H1 (cell line): Measurements from ENCODE around the gene COL27A1. TPM values are rescaled to one million over a fixed set of nuclear protein-coding genes. Genes with fewer than 3 reads are reported as not detected.

Experiments used
- CHD7 ChIP-seq: fragments of 300-600 bp; sonication (generic); IDR thresholded peaks from 2 replicates; pipeline ENCODE4 v1.7.1; 2012; ENCODE audit warnings: low read length, moderate library complexity, mild to moderate bottlenecking, inconsistent platforms; ENCODE audit not compliant: insufficient replicate concordance
- POU5F1 ChIP-seq: IDR thresholded peaks from 2 replicates; pipeline ENCODE4 v1.6.1; 2011; ENCODE audit warnings: low read depth, mild to moderate bottlenecking, low read length, moderate library complexity
- polyA plus RNA-seq, 7 experiments: library from polyadenylated mRNA; depleted of rRNA in 3 of 7; stranded (reverse) in 5 of 7; unstranded in 2 of 7; fragments of >200 nt in 5 of 7; fragments of 200-250 nt in 2 of 7; gene quantifications; 1 replicate in 5 of 7; 2 replicates in 1 of 7; 4 replicates in 1 of 7; pipeline versions ENCODE4 v1.2.1 to v1.2.3, GENCODE V29; 2011 to 2013; ENCODE audit warnings: missing spikeins in 2 of 7, mixed read lengths in 2 of 7
- total RNA-seq: library from RNA; stranded (reverse); fragmentation: NEBNext Ultra II Directional; extraction: Animal tissue kit (Norgen Biotek cat#: 25700); gene quantifications from 2 replicates; pipeline ENCODE4 v1.2.1, GENCODE V29; 2021

The COL27A1 gene
- total and polyA plus RNA-seq, 2 of the 8 experiments (the other 6 are each of a cell fraction or from before 2014, with no cell fraction given) = 15.1 to 22.8 TPM

GRCh38 chr9:114310471-114311450, 155.4 kb downstream of the COL27A1 start (continued):
- TF ChIP-seq CHD7 (no peak), POU5F1 (no peak)
